Astrocyte (in vitro differentiated cells and primary cell): ENCODE results near the gene TTLL9. TPM values are rescaled to one million over a fixed set of nuclear protein-coding genes. Genes with fewer than 3 reads are reported as not detected.
A peak's percentile ranks its signal among the peaks of the same experiment; 100 is the strongest.

Experiments
- DNase-seq: peaks from one replicate; pipeline ENCODE4 v3.0.0-alpha.2; 2010; ENCODE audit warnings: low read depth
- FAIRE-seq: peaks from 2 replicates; lab custom pipeline; 2011; peaks lifted over from hg19 to GRCh38; lab: Jason Lieb, UNC
- H2AFZ ChIP-seq: 2 replicates; pipeline ENCODE4 v1.6.0; 2012; ENCODE audit warnings: low read depth, low read length, inconsistent platforms
- H3K27ac ChIP-seq: 2 replicates; pipeline ENCODE4 v1.5.1; 2011; ENCODE audit warnings: low read depth, low read length, inconsistent platforms
- H3K27me3 ChIP-seq: 2 replicates; pipeline ENCODE4 v1.6.0; 2011; ENCODE audit warnings: low read length, inconsistent platforms; ENCODE audit not compliant: insufficient read depth
- H3K36me3 ChIP-seq: 2 replicates; pipeline ENCODE4 v1.5.1; 2011; ENCODE audit warnings: low read length, inconsistent platforms; ENCODE audit not compliant: insufficient read depth
- H3K4me1 ChIP-seq: 2 replicates; pipeline ENCODE4 v1.5.1; 2011; ENCODE audit warnings: low read length, inconsistent platforms; ENCODE audit not compliant: insufficient read depth
- H3K4me2 ChIP-seq: 2 replicates; pipeline ENCODE4 v1.6.0; 2012; ENCODE audit warnings: low read length, inconsistent platforms
- H3K4me3 ChIP-seq: 2 replicates; pipeline ENCODE4 v1.5.1; 2011; ENCODE audit warnings: low read depth, mild to moderate bottlenecking, low read length, inconsistent platforms; ENCODE audit not compliant: insufficient read depth
- H3K79me2 ChIP-seq: 2 replicates; pipeline ENCODE4 v1.6.0; 2012; ENCODE audit warnings: mild to moderate bottlenecking, low read length, inconsistent platforms; ENCODE audit not compliant: insufficient read depth
- H3K9ac ChIP-seq: 2 replicates; pipeline ENCODE4 v1.6.0; 2012; ENCODE audit warnings: mild to moderate bottlenecking, low read length, inconsistent platforms
- H3K9me3 ChIP-seq: 2 replicates; pipeline ENCODE4 v1.5.1; 2012; ENCODE audit warnings: low read depth, mild to moderate bottlenecking, low read length, inconsistent platforms; ENCODE audit not compliant: insufficient read depth
- H4K20me1 ChIP-seq: 2 replicates; pipeline ENCODE4 v1.6.0; 2012; ENCODE audit warnings: low read length, inconsistent platforms; ENCODE audit not compliant: insufficient read depth
- H3K27ac Mint-ChIP-seq: one replicate; pipeline ENCODE4 v1.8.0; 2021; ENCODE audit warnings: mild to moderate bottlenecking, mixed read lengths; ENCODE audit not compliant: unreplicated experiment
- H3K27me3 Mint-ChIP-seq: one replicate; pipeline ENCODE4 v1.8.0; 2021; ENCODE audit warnings: low read depth, mixed read lengths; ENCODE audit not compliant: unreplicated experiment
- H3K36me3 Mint-ChIP-seq: one replicate; pipeline ENCODE4 v1.8.0; 2021; ENCODE audit warnings: low read depth, mixed read lengths; ENCODE audit not compliant: unreplicated experiment
- H3K4me1 Mint-ChIP-seq: one replicate; pipeline ENCODE4 v1.8.0; 2021; ENCODE audit warnings: low read depth, mixed read lengths; ENCODE audit not compliant: unreplicated experiment
- H3K4me3 Mint-ChIP-seq: one replicate; pipeline ENCODE4 v1.8.0; 2021; ENCODE audit warnings: mild to moderate bottlenecking, moderate library complexity, mixed read lengths; ENCODE audit not compliant: unreplicated experiment
- H3K9me3 Mint-ChIP-seq: one replicate; pipeline ENCODE4 v1.8.0; 2021; ENCODE audit warnings: mild to moderate bottlenecking, mixed read lengths; ENCODE audit not compliant: unreplicated experiment
- CTCF ChIP-seq: IDR thresholded peaks from 2 replicates; pipeline ENCODE4 v1.5.1; 2011; ENCODE audit warnings: low read depth, mild to moderate bottlenecking, inconsistent platforms, low read length, moderate library complexity; ENCODE audit not compliant: insufficient read depth
- EZH2 ChIP-seq: IDR thresholded peaks from 2 replicates; pipeline ENCODE4 v1.6.1; 2012; ENCODE audit warnings: mild to moderate bottlenecking, low read length, inconsistent platforms; ENCODE audit not compliant: insufficient read depth
- total RNA-seq: library from RNA; stranded (reverse); gene quantifications from 2 replicates; pipeline ENCODE4 v1.2.1, GENCODE V29; 2021

The TTLL9 gene
- total RNA-seq, 1 donor from 2014 or later: 0.41 TPM

- H3K9me3 Mint-ChIP-seq: peaks cover 2% of the 10 kb centered on the region
- no peak overlapping the region for H3K9ac ChIP-seq
- H3K36me3 Mint-ChIP-seq: peaks cover 3% of the 10 kb centered on the region
- H3K27ac Mint-ChIP-seq: no peak overlapping the region
- no peak for FAIRE-seq
- H3K4me3 ChIP-seq: no peak overlapping the region
- no peak for TF ChIP-seq CTCF
- no peak for TF ChIP-seq EZH2
- peaks cover 4% of the 10 kb centered on the region for H3K4me1 Mint-ChIP-seq
- peaks cover 8% of the 10 kb centered on the region for H3K4me1 ChIP-seq
- H3K27ac ChIP-seq: no peak overlapping the region
- H3K36me3 ChIP-seq: no peaks in the 10 kb centered on the region
- peaks cover 18% of the 10 kb centered on the region for H3K27me3 ChIP-seq
- H3K4me3 Mint-ChIP-seq: peak overlapping the region; percentile 66
- DNase-seq: no peak
- no peak overlapping the region for H2AFZ ChIP-seq
- no peaks in the 10 kb centered on the region for H3K79me2 ChIP-seq
- H3K9me3 ChIP-seq: no peaks in the 10 kb centered on the region
- peak overlapping the region; percentile 90 for H3K4me2 ChIP-seq
- H4K20me1 ChIP-seq: no peaks in the 10 kb centered on the region
- H3K27me3 Mint-ChIP-seq: peaks cover 24% of the 10 kb centered on the region
Measured at GRCh38 chr20:31868853-31869672, 1.4 kb upstream of the TTLL9 start.

GRCh38 chr20:31869673-31869941 lies 827 bp upstream of the TTLL9 start:
- H3K9me3 Mint-ChIP-seq: peaks cover 2% of the 10 kb centered on the region
- H3K9ac ChIP-seq: peak overlapping the region; percentile 71
- no peaks in the 10 kb centered on the region for H3K36me3 ChIP-seq
- peak overlapping the region; percentile 91 for H3K4me3 Mint-ChIP-seq
- no peak overlapping the region for H3K27ac ChIP-seq
- no peaks in the 10 kb centered on the region for H3K79me2 ChIP-seq
- H3K27me3 ChIP-seq: peaks cover 18% of the 10 kb centered on the region
- H3K36me3 Mint-ChIP-seq: peaks cover 2% of the 10 kb centered on the region
- FAIRE-seq (no peak), DNase-seq (no peak)
- H4K20me1 ChIP-seq: no peaks in the 10 kb centered on the region
- H3K27me3 Mint-ChIP-seq: peaks cover 22% of the 10 kb centered on the region
- H3K27ac Mint-ChIP-seq: peak overlapping the region; percentile 89
- TF ChIP-seq CTCF (no peak), EZH2 (no peak)
- H3K4me1 ChIP-seq: peaks cover 8% of the 10 kb centered on the region
- H2AFZ ChIP-seq: peak overlapping the region; percentile 94
- H3K4me1 Mint-ChIP-seq: peaks cover 4% of the 10 kb centered on the region
- H3K4me3 ChIP-seq: peak overlapping the region; percentile 58
- H3K4me2 ChIP-seq: peak overlapping the region; percentile 90
- no peaks in the 10 kb centered on the region for H3K9me3 ChIP-seq
